A549 (cell line): ENCODE results near the gene CLDN6. TPM values are rescaled to one million over a fixed set of nuclear protein-coding genes. Genes with fewer than 3 reads are reported as not detected.

ENCODE experiments used
- ATAC-seq, 2 experiments: fragments of 200-7000 bp in 1 of 2; fragments of >200 bp in 1 of 2; cut with Nextera tagmentation in 1 of 2; cut with Tn5 transposase in 1 of 2; 3 replicates each; pipeline versions ENCODE4 v1.8.0 to v1.9.1; 2018 to 2020; ENCODE audit warnings: mild to moderate bottlenecking in 1 of 2, moderate library complexity in 1 of 2
- CTCF ChIA-PET: fragments of 300-600 bp; sonication (Branson Sonifier 250); formaldehyde crosslinking; extraction: SDS; loops from one replicate; lab custom pipeline; 2021; ENCODE audit warnings: antibody characterized with exemption, inconsistent platforms; lab: Yijun Ruan, JAX
- POLR2A ChIA-PET: fragments of 350-600 bp; formaldehyde crosslinking; extraction: SDS; loops from one replicate; lab custom pipeline; 2021; ENCODE audit warnings: antibody characterized with exemption, inconsistent platforms; lab: Yijun Ruan, JAX
- DNase-seq, 2 experiments: peaks; one replicate each; pipeline versions ENCODE4 v3.0.0 to v3.0.0-alpha.2; 2011 to 2016; ENCODE audit warnings: low read depth in 1 of 2, low spot score in 1 of 2
- FAIRE-seq: peaks from 2 replicates; lab custom pipeline; 2011; peaks lifted over from hg19 to GRCh38; lab: Jason Lieb, UNC
- H3K27ac ChIP-seq, 2 experiments: fragments of >200 bp; sonication (Bioruptor Twin); formaldehyde crosslinking; 3 replicates each; pipeline ENCODE4 v1.5.1; 2016 to 2017
- H3K4me1 ChIP-seq: fragments of >200 bp; sonication (Bioruptor Twin); formaldehyde crosslinking; 3 replicates; pipeline ENCODE4 v1.6.1; 2016
- H3K4me2 ChIP-seq: fragments of >200 bp; sonication (Bioruptor Twin); formaldehyde crosslinking; 3 replicates; pipeline ENCODE4 v1.6.1; 2016
- H3K4me3 ChIP-seq: fragments of >200 bp; sonication (Bioruptor Twin); formaldehyde crosslinking; 3 replicates; pipeline ENCODE4 v1.5.1; 2016
- H3K9me3 ChIP-seq: fragments of >200 bp; sonication (Bioruptor Twin); formaldehyde crosslinking; 3 replicates; pipeline ENCODE4 v1.6.1; 2016
- BHLHE40 ChIP-seq: IDR thresholded peaks from 2 replicates; pipeline ENCODE4 v1.6.1; 2012; ENCODE audit warnings: low read depth, low read length, inconsistent platforms
- CBX2 ChIP-seq: fragments of 200-600 bp; sonication (generic); IDR thresholded peaks from 2 replicates; pipeline ENCODE4 v1.6.1; 2016; ENCODE audit warnings: low read depth, mild to moderate bottlenecking, borderline replicate concordance
- CBX8 ChIP-seq: fragments of 200-600 bp; sonication (generic); IDR thresholded peaks from 2 replicates; pipeline ENCODE4 v1.6.1; 2016
- CHD2 ChIP-seq: fragments of 150-350 bp; IDR thresholded peaks from 2 replicates; pipeline ENCODE4 v1.6.1; 2014; ENCODE audit warnings: low read length; ENCODE audit not compliant: partially characterized antibody
- E2F6 ChIP-seq: IDR thresholded peaks from 2 replicates; pipeline ENCODE4 v1.6.1; 2012; ENCODE audit warnings: low read depth, borderline replicate concordance
- EHMT2 ChIP-seq: fragments of 200-600 bp; sonication (generic); IDR thresholded peaks from 2 replicates; pipeline ENCODE4 v1.6.1; 2016; ENCODE audit warnings: antibody characterized with exemption, low read depth, mild to moderate bottlenecking, moderate library complexity
- FOXS1 ChIP-seq: fragments of 250-450 bp; sonication (Bioruptor Pico); IDR thresholded peaks from 2 replicates; pipeline ENCODE4 v1.5.0; 2020; ENCODE audit warnings: mild to moderate bottlenecking, moderate library complexity
- HOXA7 ChIP-seq: fragments of 250-450 bp; sonication (Bioruptor Pico); IDR thresholded peaks from 2 replicates; pipeline ENCODE4 v1.5.0; 2020; ENCODE audit warnings: mild to moderate bottlenecking, moderate library complexity
- HOXB13 ChIP-seq: fragments of 250-450 bp; sonication (Bioruptor Pico); IDR thresholded peaks from 2 replicates; pipeline ENCODE4 v1.5.0; 2020; ENCODE audit warnings: low read depth, mild to moderate bottlenecking, moderate library complexity
- HOXB5 ChIP-seq: fragments of 250-450 bp; sonication (Bioruptor Pico); IDR thresholded peaks from 2 replicates; pipeline ENCODE4 v1.5.0; 2020; ENCODE audit warnings: mild to moderate bottlenecking, moderate library complexity
- JUNB ChIP-seq: fragments of >200 bp; sonication (Bioruptor Twin); formaldehyde crosslinking; IDR thresholded peaks from 2 replicates; pipeline ENCODE4 v1.6.1; 2016
- MAFK ChIP-seq: fragments of 450-650 bp; IDR thresholded peaks from 2 replicates; pipeline ENCODE4 v1.6.1; 2014; ENCODE audit not compliant: partially characterized antibody
- MYC ChIP-seq: IDR thresholded peaks from 2 replicates; pipeline ENCODE4 v1.6.1; 2012; ENCODE audit warnings: mild to moderate bottlenecking, inconsistent platforms, low read length, improper control_type of control experiment, borderline replicate concordance
- NR3C1 ChIP-seq: fragments of >200 bp; sonication (Bioruptor Twin); formaldehyde crosslinking; IDR thresholded peaks from 3 replicates; pipeline ENCODE4 v1.6.1; 2017
- PBX3 ChIP-seq: IDR thresholded peaks from 2 replicates; pipeline ENCODE4 v1.6.1; 2012
- REST ChIP-seq: fragments of 200-600 bp; sonication (generic); IDR thresholded peaks from 2 replicates; pipeline ENCODE4 v1.6.1; 2016; ENCODE audit warnings: antibody characterized with exemption, mild to moderate bottlenecking, moderate library complexity
- SMC3 ChIP-seq: fragments of >200 bp; sonication (Bioruptor Twin); formaldehyde crosslinking; IDR thresholded peaks from 3 replicates; pipeline ENCODE4 v1.6.1; 2018; ENCODE audit warnings: inconsistent platforms
- SREBF2 ChIP-seq: fragments of 450-650 bp; IDR thresholded peaks from 2 replicates; pipeline ENCODE4 v1.6.1; 2014; ENCODE audit warnings: mild to moderate bottlenecking, moderate library complexity
- USF2 ChIP-seq: fragments of 450-650 bp; IDR thresholded peaks from 2 replicates; pipeline ENCODE4 v1.6.1; 2014; ENCODE audit warnings: antibody characterized with exemption
- ZSCAN20 ChIP-seq: fragments of 250-450 bp; sonication (Bioruptor Pico); IDR thresholded peaks from 2 replicates; pipeline ENCODE4 v1.8.0; 2022; ENCODE audit warnings: mild to moderate bottlenecking, moderate library complexity
- WGBS: methylation state at CpG from one replicate; pipeline ENCODE4 v1.1.6; 2017; ENCODE audit errors: missing lambda C conversion rate; 5-methylcytosine and 5-hydroxymethylcytosine counted together
- polyA plus RNA-seq, 4 experiments: library from polyadenylated mRNA; depleted of rRNA in 3 of 4; stranded (reverse); fragments of >200 nt; fragmentation: RNase III in 1 of 4; extraction: RNeasy Plus Mini Kit Qiagen cat#74134 plus additional on column Dnase treatment in 1 of 4; gene quantifications; 2 replicates in 3 of 4; 3 replicates in 1 of 4; pipeline ENCODE4 v1.2.3, GENCODE V29; 2011 to 2017

Gene CLDN6
- polyA plus RNA-seq, 2 of the 4 experiments (the other 2 are of a cell fraction), result 0.25 TPM; not detected in 1

- H3K4me3 ChIP-seq, result no peak overlapping the region
- 0 out of 3 replicates have a peak, but pooled peaks cover 4% of the 10 kb centered on the region for H3K4me1 ChIP-seq
- ATAC-seq (peak; percentile 2 to 8; a peak in 1 of 6 replicates), DNase-seq (no peak), FAIRE-seq (no peak)
- TF ChIP-seq HOXB13 (CRISPR knock-in tag) (no peak), ZSCAN20 (CRISPR knock-in tag) (no peak), FOXS1 (CRISPR knock-in tag) (no peak), MAFK (no peak), NR3C1 (no peak), SMC3 (no peak), JUNB (no peak), PBX3 (no peak), HOXB5 (CRISPR knock-in tag) (no peak), REST (no peak), CHD2 (no peak), E2F6 (no peak), EHMT2 (no peak), SREBF2 (no peak), USF2 (no peak), CBX2 (no peak), BHLHE40 (no peak)
- WGBS, result 86% methylated on average over 5 of the region's 5 CpGs
- no peaks in the 10 kb centered on the region for H3K9me3 ChIP-seq
- CTCF ChIA-PET, result interaction anchor here (0.6 to 11.8 kb wide), 6 partner anchors 9 to 126 kb away, joined by 3 to 178 read pairs (median 5); no protein-coding TSS in a partner anchor
- POLR2A ChIA-PET, result interaction anchor here (0.5 kb wide), 1 partner anchor 20 kb away, joined by 3 read pairs; no protein-coding TSS in a partner anchor
- H3K4me2 ChIP-seq, result no peak overlapping the region
- no peak overlapping the region for H3K27ac ChIP-seq
Measured at GRCh38 chr16:3038896-3039295, 20.9 kb upstream of the CLDN6 start.

- Histone ChIP-seq H3K9me3 (no peaks in the 10 kb centered on the region), H3K27ac (no peak overlapping the region), H3K4me2 (no peak overlapping the region), H3K4me3 (no peak overlapping the region), H3K4me1 (0 out of 3 replicates have a peak, but pooled peaks cover 4% of the 10 kb centered on the region)
- WGBS, result 45% methylated on average over 11 of the region's 11 CpGs
- DNase-seq (no peak), FAIRE-seq (no peak), ATAC-seq (peak in 1 of 2 experiments; percentile 1; a peak in 1 of 6 replicates)
- ChIA-PET POLR2A (no interaction called here), CTCF (interaction anchor here (1.0 to 11.8 kb wide), 4 partner anchors 9 to 127 kb away, joined by 3 to 178 read pairs (median 7); no protein-coding TSS in a partner anchor)
- TF ChIP-seq CBX8, result no peak
- TF ChIP-seq MYC, result no peak
- TF ChIP-seq HOXA7 (CRISPR knock-in tag), result no peak
Measured at GRCh38 chr16:3038256-3038655, 20.3 kb upstream of the CLDN6 start.
